Astrocyte of the cerebellum (primary cell): ENCODE measurements around the gene NR1H3.
A peak's percentile ranks its signal among the peaks of the same experiment; 100 is the strongest.

ENCODE experiments used
- DNase-seq: peaks from one replicate; pipeline ENCODE4 v3.0.0-alpha.2; 2011; ENCODE audit warnings: low read depth
- H3K4me3 ChIP-seq: 2 replicates; pipeline ENCODE4 v1.5.1; 2011; ENCODE audit warnings: mild to moderate bottlenecking, low read depth, low read length, moderate library complexity
- in situ Hi-C: cut with HindIII; loops from 2 replicates; pipeline ENCODE4 v1.10.0; 2017; ENCODE audit warnings: low sequenced_read_pairs
- TF ChIP-seq, protein P1 (sequence below): IDR thresholded peaks from 2 replicates; pipeline ENCODE4 v1.5.1; 2012; ENCODE audit warnings: low read length, low read depth, moderate library complexity, mild to moderate bottlenecking; ENCODE audit errors: missing control alignments

Gene NR1H3

DNA sequence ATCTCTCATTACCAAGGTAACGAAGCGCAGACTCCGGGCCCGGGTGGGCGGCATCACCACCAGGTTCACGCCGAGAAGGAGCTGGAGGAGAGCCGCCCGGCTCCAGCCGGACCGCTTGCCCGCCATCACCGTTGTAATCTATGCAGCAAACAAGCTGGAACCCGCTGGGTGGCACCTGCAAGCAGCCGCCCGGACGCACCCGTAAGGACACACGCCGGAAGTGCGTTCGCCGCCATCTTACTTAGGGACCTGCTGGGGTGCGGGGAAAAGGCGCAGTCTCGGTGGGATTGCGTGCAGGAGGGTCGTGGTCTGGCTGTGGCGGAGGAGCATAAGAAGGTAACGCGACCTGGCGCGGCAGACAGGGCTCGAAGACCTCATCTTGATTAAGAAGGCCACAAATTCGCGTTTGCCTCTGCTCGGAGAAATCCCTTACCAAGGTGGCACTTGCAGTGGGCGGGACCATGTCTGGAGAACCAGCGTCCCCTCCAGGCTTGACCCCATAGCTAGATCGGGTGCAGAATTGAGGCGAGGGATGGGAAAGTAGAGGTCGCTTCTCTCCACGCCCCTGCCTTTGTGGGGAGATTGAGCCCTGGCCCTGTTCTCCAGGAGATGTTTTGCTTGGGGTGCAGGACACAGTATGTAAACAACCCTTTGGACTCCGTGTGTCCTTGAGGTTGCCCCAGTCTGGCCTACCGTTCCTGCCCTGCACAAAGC is 9.0 kb upstream of the NR1H3 start, which contains the start of gene ACP2:
Gene ACP2 (minus strand): TSS at position 151 of the 714 bp plus-strand sequence. CDS start 25 bp downstream, at position 126.
- in situ Hi-C loops = no loop called here
- no peak for DNase-seq
- peak within 1 kb of the TSS; percentile 83 for H3K4me3 ChIP-seq
- TF ChIP-seq, protein P1, sequence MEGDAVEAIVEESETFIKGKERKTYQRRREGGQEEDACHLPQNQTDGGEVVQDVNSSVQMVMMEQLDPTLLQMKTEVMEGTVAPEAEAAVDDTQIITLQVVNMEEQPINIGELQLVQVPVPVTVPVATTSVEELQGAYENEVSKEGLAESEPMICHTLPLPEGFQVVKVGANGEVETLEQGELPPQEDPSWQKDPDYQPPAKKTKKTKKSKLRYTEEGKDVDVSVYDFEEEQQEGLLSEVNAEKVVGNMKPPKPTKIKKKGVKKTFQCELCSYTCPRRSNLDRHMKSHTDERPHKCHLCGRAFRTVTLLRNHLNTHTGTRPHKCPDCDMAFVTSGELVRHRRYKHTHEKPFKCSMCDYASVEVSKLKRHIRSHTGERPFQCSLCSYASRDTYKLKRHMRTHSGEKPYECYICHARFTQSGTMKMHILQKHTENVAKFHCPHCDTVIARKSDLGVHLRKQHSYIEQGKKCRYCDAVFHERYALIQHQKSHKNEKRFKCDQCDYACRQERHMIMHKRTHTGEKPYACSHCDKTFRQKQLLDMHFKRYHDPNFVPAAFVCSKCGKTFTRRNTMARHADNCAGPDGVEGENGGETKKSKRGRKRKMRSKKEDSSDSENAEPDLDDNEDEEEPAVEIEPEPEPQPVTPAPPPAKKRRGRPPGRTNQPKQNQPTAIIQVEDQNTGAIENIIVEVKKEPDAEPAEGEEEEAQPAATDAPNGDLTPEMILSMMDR = peak; percentile 38

- in situ Hi-C loops = no loop called here
- TF ChIP-seq, protein P1 = no peak
- H3K4me3 ChIP-seq = peak overlapping the region; percentile 83
- DNase-seq = no peak
Measured at GRCh38 chr11:47249378-47249715, 8.4 kb upstream of the NR1H3 start.

DNA sequence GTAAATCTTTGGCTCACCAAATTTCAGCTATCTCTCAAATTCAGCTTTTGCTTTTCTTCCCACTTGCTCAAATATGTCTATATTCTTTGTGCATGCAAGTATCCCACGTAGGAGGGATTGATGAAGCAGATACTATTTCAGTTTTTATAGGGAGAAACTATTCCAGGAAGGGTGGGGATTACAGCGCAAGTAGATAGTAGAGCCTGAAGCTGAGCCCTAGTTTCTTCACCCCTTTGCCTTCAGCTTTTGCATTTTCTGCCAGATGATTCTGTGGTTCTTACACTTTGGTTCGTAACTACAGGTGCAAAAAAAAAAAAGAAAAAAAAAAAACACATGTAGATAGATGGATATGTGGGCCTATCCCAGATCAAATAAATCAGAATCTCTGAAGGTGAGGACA is 6.0 kb upstream of the NR1H3 start:
- TF ChIP-seq, protein P1 = no peak
- in situ Hi-C loops = no loop called here
- no peak for DNase-seq
- H3K4me3 ChIP-seq = no peak overlapping the region

DNA sequence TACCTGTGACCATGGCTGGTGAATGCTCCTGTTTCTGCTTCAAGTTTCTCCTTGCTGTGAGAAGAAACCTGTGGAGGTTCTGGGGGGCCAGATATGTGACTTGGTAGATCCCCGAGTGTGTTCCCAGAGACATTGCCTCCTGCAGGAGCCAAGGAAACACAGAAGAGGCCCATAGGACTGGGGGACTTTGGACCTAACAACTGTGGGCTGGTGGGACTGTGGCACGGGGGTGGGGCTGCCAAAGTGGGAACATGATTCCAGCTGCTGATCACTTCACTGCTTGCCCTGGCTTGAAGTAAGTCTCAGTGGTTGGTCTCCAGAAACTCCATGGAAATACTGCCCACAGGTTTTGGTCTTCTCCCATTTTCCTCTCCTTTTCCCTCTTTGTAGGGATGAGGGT is 4.1 kb upstream of the NR1H3 start:
- no peak for DNase-seq
- TF ChIP-seq, protein P1 = no peak
- in situ Hi-C loops = no loop called here
- no peak overlapping the region for H3K4me3 ChIP-seq

GRCh38 chr11:47254386-47254785 is 3.4 kb upstream of the NR1H3 start:
- TF ChIP-seq, protein P1 = no peak
- DNase-seq = no peak
- in situ Hi-C loops = no loop called here
- no peak overlapping the region for H3K4me3 ChIP-seq

DNA sequence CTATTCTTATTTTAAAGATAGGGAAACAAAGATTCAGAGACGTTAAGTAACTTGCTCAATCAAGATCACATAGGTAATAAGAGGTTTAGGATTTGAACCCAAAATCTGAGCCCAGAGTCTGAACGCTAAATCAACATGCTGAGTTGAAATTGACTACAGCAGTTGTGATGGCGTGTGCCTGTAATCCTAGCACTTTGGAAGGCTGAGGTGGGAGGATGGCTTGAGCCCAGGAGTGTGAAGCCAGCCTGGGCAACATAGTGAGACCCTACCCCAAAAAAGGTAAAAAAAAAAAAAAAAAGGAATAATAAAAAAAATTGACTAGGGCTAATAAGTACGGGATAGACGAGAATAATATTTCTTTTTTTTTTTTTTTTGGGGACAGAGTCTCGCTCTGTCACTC is 1.4 kb upstream of the NR1H3 start:
- no peak for DNase-seq
- in situ Hi-C loops = no loop called here
- TF ChIP-seq, protein P1 = no peak
- H3K4me3 ChIP-seq = no peak overlapping the region
